Trophoblast cell (in vitro differentiated cells and primary cell): ENCODE data around the gene NPIPA2.
"Not testable (repeated sequence)": the region's sequence is repeated elsewhere in the genome, so short reads cannot be mapped to it uniquely, and the experiment has no call there.

Experiments used
- DNase-seq, 2 donors: peaks; one replicate each; pipeline ENCODE4 v3.0.0-alpha.2; 2016
- H2AFZ ChIP-seq: 2 replicates; pipeline ENCODE4 v1.6.1; 2013; ENCODE audit warnings: low read length, moderate library complexity, mild to moderate bottlenecking; ENCODE audit not compliant: insufficient read depth, poor library complexity
- H2AK5ac ChIP-seq: 2 replicates; pipeline ENCODE4 v1.6.1; 2013; ENCODE audit warnings: mild to moderate bottlenecking, low read length
- H2BK120ac ChIP-seq: 2 replicates; pipeline ENCODE4 v1.6.1; 2013; ENCODE audit warnings: low read length, mild to moderate bottlenecking, moderate library complexity; ENCODE audit not compliant: insufficient read depth, poor library complexity
- H2BK12ac ChIP-seq: 2 replicates; pipeline ENCODE4 v1.6.1; 2013; ENCODE audit warnings: mild to moderate bottlenecking, low read length, moderate library complexity
- H2BK5ac ChIP-seq: 2 replicates; pipeline ENCODE4 v1.6.1; 2013; ENCODE audit warnings: low read length, low read depth, moderate library complexity, mild to moderate bottlenecking; ENCODE audit not compliant: poor library complexity
- H3K14ac ChIP-seq: 2 replicates; pipeline ENCODE4 v1.6.1; 2013; ENCODE audit warnings: mild to moderate bottlenecking, low read length
- H3K18ac ChIP-seq: 2 replicates; pipeline ENCODE4 v1.6.1; 2013; ENCODE audit warnings: mild to moderate bottlenecking, low read length
- H3K23ac ChIP-seq: 2 replicates; pipeline ENCODE4 v1.6.1; 2013; ENCODE audit warnings: low read length
- H3K27ac ChIP-seq: 2 replicates; pipeline ENCODE4 v1.5.1; 2013; ENCODE audit warnings: low read depth, mild to moderate bottlenecking, inconsistent platforms, low read length, moderate library complexity
- H3K27me3 ChIP-seq: 2 replicates; pipeline ENCODE4 v1.6.1; 2013; ENCODE audit warnings: inconsistent platforms, mild to moderate bottlenecking, low read length, moderate library complexity; ENCODE audit not compliant: insufficient read depth
- H3K36me3 ChIP-seq, 2 experiments: 1 replicate in 1 of 2; 2 replicates in 1 of 2; pipeline ENCODE4 v1.6.1; 2013; ENCODE audit warnings: low read length in 2 of 2, mild to moderate bottlenecking in 2 of 2, moderate library complexity in 1 of 2; ENCODE audit not compliant: insufficient read depth in 2 of 2, control insufficient read depth in 1 of 2
- H3K4ac ChIP-seq: 2 replicates; pipeline ENCODE4 v1.6.1; 2013; ENCODE audit warnings: low read depth, mild to moderate bottlenecking, low read length, moderate library complexity
- H3K4me1 ChIP-seq, 2 experiments: 1 replicate in 1 of 2; 2 replicates in 1 of 2; pipeline ENCODE4 v1.6.1; 2013; ENCODE audit warnings: low read length in 2 of 2, mild to moderate bottlenecking in 2 of 2, moderate library complexity in 1 of 2; ENCODE audit not compliant: insufficient read depth in 2 of 2, control insufficient read depth in 1 of 2
- H3K4me2 ChIP-seq: 2 replicates; pipeline ENCODE4 v1.6.1; 2013; ENCODE audit warnings: inconsistent platforms, mild to moderate bottlenecking, low read length, moderate library complexity
- H3K4me3 ChIP-seq: 2 replicates; pipeline ENCODE4 v1.5.1; 2013; ENCODE audit warnings: mild to moderate bottlenecking, low read depth, low read length, inconsistent platforms
- H3K79me1 ChIP-seq: one replicate; pipeline ENCODE4 v1.6.1; 2013; ENCODE audit warnings: low read length
- H3K79me2 ChIP-seq: 2 replicates; pipeline ENCODE4 v1.6.1; 2013; ENCODE audit warnings: low read length, mild to moderate bottlenecking; ENCODE audit not compliant: control insufficient read depth, insufficient read depth, poor library complexity
- H3K9ac ChIP-seq: 2 replicates; pipeline ENCODE4 v1.6.1; 2013; ENCODE audit warnings: mild to moderate bottlenecking, low read length
- H3K9me3 ChIP-seq: 2 replicates; pipeline ENCODE4 v1.6.1; 2013; ENCODE audit warnings: low read depth, mild to moderate bottlenecking, control low read depth, inconsistent platforms, low read length; ENCODE audit not compliant: insufficient read depth
- H4K12ac ChIP-seq: 2 replicates; pipeline ENCODE4 v1.6.1; 2013; ENCODE audit warnings: low read depth, mild to moderate bottlenecking, low read length, moderate library complexity
- H4K8ac ChIP-seq: 2 replicates; pipeline ENCODE4 v1.6.1; 2013; ENCODE audit warnings: low read depth, mild to moderate bottlenecking, low read length, moderate library complexity
- H4K91ac ChIP-seq: one replicate; pipeline ENCODE4 v1.6.1; 2013; ENCODE audit warnings: low read depth, mild to moderate bottlenecking, low read length, moderate library complexity
- WGBS: extraction: QIAGEN DNeasy Blood & Tissue Kit; methylation state at CpG from one replicate; pipeline ENCODE4 v1.1.7; 2013; ENCODE audit warnings: missing lambda C conversion rate; ENCODE audit not compliant: insufficient read length, insufficient coverage; ENCODE audit errors: extremely low coverage; 5-methylcytosine and 5-hydroxymethylcytosine counted together

NPIPA2 gene

DNA sequence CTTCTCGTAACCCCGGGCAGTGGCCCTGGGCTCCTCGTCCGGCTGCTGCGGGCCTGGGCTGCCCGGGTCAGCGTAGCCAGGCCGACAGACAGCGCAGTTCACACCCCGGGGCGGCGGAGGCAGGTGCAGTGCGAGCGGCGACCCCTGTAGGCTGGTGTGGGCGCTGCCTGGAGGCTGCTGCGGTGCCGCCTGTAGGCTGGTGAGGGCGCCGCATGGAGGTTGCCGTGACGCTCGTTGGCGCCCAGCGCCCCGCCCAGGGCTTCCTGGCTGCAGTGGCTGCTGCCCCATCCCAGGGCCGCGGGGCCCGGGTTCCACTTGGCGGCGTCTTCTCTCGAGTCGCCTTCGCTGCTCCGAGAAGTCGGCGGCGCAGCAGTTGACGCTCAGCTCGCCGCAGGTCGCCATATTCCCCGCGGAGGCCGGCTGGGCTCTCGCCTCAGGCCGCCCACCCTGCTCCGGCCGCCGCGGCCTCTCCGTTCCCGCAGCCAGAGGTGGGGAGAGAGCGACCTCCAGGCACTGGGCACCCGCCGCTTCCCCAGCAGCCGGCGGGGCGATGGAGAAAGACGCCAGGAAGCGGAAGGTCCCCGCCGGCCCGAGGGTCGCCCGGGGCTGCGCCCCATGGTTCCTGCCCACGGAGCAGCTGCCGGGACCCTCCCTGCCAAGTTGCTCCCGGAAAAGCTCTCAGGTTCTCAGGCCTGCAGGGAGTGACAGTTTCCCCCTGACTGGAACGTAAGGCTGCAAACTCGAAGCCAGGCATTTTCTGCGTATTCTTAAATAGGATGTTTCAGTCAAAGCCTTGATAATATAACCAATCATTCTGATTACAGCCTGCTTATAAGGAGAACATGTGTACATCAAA lies 38.9 kb upstream of the NPIPA2 start, which contains the start of gene NPIPA3:
NPIPA3 (plus strand) TSS at position 256 of the 856 bp plus-strand sequence. CDS start 5,533 bp downstream, outside the sequence.
- not testable (repeated sequence) for H4K12ac ChIP-seq, H3K4me2 ChIP-seq, H3K23ac ChIP-seq, H3K18ac ChIP-seq, H3K79me2 ChIP-seq, H2BK120ac ChIP-seq, H3K4me3 ChIP-seq, H3K27me3 ChIP-seq, H3K4me1 ChIP-seq, H2BK5ac ChIP-seq, H3K4ac ChIP-seq, H3K79me1 ChIP-seq, H4K8ac ChIP-seq, H3K9me3 ChIP-seq, H3K27ac ChIP-seq, H3K36me3 ChIP-seq, DNase-seq, H3K14ac ChIP-seq, H2AFZ ChIP-seq, H2BK12ac ChIP-seq, H2AK5ac ChIP-seq, H3K9ac ChIP-seq, H4K91ac ChIP-seq
- WGBS = no CpG with 5 or more reads among the region's 73 CpGs

DNA sequence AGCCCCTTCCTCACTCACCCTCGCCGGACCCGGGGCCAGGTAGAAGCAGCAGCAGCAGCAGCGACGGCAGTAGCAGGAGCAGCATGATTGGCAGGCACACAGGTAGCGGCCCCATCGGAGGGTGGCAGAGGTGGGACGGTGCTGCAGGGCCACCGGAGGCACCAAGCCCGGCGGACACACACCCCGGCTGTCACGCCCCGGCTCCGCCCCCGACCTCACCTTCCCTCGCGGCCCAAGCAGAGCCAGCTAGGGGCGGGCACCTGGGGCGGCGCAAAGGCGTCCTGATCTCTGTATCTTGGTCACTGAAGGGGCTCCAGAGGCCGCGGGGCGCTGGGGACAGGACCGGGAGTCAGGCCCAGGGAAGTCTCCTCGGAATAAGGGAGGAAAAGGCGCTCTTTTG lies 9.1 kb upstream of the NPIPA2 start:
- not testable (repeated sequence) for H3K4me3 ChIP-seq, H2BK120ac ChIP-seq

DNA sequence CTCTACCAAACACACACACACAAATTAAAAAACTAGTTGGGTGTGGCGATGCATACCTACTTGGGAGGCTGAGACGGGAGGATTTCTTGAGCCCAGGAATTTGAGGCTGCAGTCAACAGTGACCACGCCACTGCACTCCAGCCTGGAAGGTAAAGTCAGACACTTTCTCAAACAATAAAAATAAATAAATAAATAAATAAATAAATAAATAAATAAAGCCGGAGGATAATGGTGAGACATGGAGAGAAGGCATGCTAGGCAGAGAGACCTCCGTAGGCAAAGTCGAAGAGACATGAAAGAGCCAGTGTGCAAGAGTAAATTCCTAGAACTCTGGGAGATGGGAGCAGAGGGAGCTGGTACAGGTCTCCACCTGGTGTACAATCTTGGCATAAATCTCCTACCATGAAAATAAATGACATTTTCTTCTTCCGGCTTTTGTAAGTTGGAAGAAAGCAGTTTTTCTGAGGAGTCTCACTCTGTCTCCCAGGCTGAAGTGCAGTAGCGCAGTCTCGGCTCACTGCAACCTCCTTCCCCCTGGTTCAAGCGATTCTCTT lies 1.4 kb upstream of the NPIPA2 start:
- DNase-seq, H4K12ac ChIP-seq: not testable (repeated sequence)

More for the DNA sequence above, 9.1 kb upstream of the NPIPA2 start:
- not testable (repeated sequence) for H3K4me1 ChIP-seq, H3K9me3 ChIP-seq, H3K27ac ChIP-seq, H2AFZ ChIP-seq, H3K27me3 ChIP-seq, H2AK5ac ChIP-seq, H3K23ac ChIP-seq, H3K14ac ChIP-seq, H3K18ac ChIP-seq, H4K91ac ChIP-seq, H3K9ac ChIP-seq, H3K79me2 ChIP-seq, DNase-seq, H4K12ac ChIP-seq, H3K36me3 ChIP-seq, H3K79me1 ChIP-seq, H2BK12ac ChIP-seq, H2BK5ac ChIP-seq, H3K4me2 ChIP-seq, H3K4ac ChIP-seq, H4K8ac ChIP-seq
- WGBS = no CpG with 5 or more reads among the region's 28 CpGs

DNA sequence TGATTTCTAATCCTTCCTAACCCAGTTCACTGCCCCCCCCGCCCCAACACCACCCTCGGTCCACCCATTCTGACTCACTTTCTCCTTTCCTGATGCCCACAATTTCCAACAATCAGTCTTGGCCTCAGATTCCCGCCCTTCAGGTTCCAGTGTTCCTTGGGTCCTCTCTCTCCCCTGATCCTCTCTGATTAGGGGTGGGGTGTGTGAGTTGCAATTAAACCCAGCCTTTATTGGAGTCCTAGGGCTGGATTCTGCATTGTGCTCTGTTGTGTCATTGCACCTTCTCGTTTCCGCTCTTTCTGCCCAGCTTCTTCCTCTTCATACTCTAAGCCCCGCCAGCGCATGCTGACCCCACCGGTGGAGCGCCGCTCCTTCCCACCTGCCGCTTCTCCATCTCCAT lies 539 bp upstream of the NPIPA2 start:
- H3K36me3 ChIP-seq, H3K9me3 ChIP-seq, H2BK12ac ChIP-seq, H2BK5ac ChIP-seq, H4K8ac ChIP-seq, H2AK5ac ChIP-seq, H2AFZ ChIP-seq, H4K12ac ChIP-seq, H3K4me2 ChIP-seq, H3K4me1 ChIP-seq, H3K4me3 ChIP-seq, H3K79me1 ChIP-seq, H3K27me3 ChIP-seq, H2BK120ac ChIP-seq, DNase-seq, H3K9ac ChIP-seq, H3K23ac ChIP-seq, H3K14ac ChIP-seq, H3K27ac ChIP-seq, H3K4ac ChIP-seq, H3K18ac ChIP-seq, H3K79me2 ChIP-seq, H4K91ac ChIP-seq: not testable (repeated sequence)
- WGBS = no CpG with 5 or more reads among the region's 11 CpGs

More for the DNA sequence above, 1.4 kb upstream of the NPIPA2 start:
- not testable (repeated sequence) for H3K79me2 ChIP-seq, H2BK5ac ChIP-seq, H2AFZ ChIP-seq, H3K9me3 ChIP-seq, H3K23ac ChIP-seq, H3K9ac ChIP-seq, H2AK5ac ChIP-seq, H3K4me1 ChIP-seq, H3K27me3 ChIP-seq, H3K79me1 ChIP-seq, H2BK120ac ChIP-seq, H3K14ac ChIP-seq, H2BK12ac ChIP-seq, H3K4ac ChIP-seq, H3K36me3 ChIP-seq, H4K8ac ChIP-seq, H3K27ac ChIP-seq, H3K4me2 ChIP-seq, H3K4me3 ChIP-seq, H4K91ac ChIP-seq, H3K18ac ChIP-seq
- no CpG with 5 or more reads among the region's 10 CpGs for whole genome bisulfite sequencing
